HG03025 (cell line): ENCODE data around the gene IHH.

Experiments
- ATAC-seq: cut with Tn5 transposase; IDR thresholded peaks from one replicate; pipeline ENCODE4 v1.9.1; 2021; ENCODE audit warnings: mild to moderate bottlenecking, moderate library complexity; ENCODE audit not compliant: unreplicated experiment, low FRiP score

Gene IHH

DNA sequence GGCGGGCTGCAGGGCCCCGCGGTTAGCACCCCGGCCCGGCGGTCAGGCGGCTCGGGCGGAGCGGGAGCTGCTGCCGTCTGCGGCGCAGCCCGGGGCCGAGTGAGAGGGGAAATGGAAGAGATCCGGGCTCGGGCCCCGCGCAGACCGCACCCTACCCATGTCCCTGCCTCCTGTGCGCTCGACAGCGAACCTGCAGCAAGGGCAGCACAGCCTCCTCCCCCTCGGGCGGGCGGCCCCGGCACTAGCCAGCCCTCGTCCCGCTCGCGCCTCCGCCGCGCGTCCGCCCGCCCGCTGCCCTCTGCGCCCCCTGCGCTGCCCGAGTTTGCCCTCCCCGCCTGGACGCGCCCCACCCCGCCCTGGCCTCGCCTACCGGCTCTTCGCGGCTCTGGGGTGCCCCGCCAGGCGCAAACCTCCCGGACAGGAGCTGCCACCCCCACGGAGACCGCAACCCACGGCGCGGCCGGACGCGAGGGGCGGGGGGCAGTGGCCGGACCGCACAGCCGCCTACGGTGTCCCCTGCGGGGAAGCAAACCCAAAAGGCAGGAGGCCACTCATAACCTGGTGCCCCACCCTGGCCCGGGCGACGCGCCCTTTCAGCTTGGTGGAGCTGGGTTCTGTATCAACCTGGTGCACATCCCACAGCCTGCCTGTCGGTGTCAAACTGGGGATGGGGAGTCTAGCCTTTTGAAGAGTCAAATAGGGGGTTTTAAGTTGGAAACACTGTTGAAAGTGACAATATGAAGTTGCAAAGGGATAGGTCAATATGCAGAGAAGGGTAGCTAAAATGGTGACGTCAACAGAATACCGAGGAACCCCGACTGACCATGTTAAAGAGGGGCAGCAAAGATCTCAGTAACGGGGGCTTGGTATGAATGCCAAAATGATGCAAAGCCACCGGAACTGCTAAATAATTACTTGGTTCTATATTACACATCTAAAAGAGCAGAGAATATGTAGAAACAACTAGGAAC lies at the start of gene IHH:
Gene IHH (minus strand): TSS at position 101 of the 971 bp plus-strand sequence. CDS start 454 bp downstream, outside the sequence.
- no peak for ATAC-seq

GRCh38 chr2:219109471-219109870 lies 48.8 kb upstream of the IHH start:
- no peak for ATAC-seq

DNA sequence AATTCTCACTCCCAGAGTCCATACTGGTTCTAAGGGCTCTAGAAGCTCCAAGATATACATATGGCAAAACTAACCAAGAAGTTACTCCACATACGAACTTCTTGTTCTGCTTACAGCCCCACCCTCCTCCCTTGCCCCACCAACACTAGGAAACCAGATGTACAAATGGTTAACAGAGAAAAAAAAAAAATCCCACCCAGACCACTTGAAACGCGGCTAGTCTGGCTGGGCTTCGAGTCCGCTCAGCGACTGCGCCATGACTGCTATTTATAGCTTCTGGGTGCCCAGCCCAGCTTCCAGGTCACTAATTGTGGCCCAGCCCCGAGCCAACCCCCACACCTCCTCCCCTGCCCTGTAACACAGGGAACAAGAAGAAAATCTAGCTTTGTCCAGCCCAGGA lies 47.0 kb upstream of the IHH start:
- no peak for ATAC-seq

DNA sequence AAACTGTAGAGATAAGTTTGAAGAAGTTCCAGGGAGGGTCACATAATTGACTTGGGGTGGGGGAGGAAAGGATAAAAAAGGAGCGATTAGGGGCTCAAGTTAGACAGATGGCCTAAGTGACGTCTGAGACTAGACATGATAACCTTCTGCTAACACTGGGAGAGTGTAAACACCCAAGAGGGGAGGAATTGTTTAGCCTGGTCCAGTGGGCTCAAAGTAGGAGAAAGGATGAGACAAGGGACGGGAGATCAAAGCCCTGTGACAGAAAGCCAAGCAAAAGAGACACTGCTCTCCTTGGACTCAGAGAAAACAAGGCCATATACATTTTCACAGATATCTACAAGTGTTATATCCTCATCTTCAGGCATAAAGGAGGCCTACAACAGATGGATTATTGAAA lies 45.5 kb upstream of the IHH start:
- no peak for ATAC-seq

- no peak for ATAC-seq
Observed at GRCh38 chr2:219104107-219105035, 43.6 kb upstream of the IHH start.

- ATAC-seq = no peak
Observed at GRCh38 chr2:219099329-219099728, 38.6 kb upstream of the IHH start.

DNA sequence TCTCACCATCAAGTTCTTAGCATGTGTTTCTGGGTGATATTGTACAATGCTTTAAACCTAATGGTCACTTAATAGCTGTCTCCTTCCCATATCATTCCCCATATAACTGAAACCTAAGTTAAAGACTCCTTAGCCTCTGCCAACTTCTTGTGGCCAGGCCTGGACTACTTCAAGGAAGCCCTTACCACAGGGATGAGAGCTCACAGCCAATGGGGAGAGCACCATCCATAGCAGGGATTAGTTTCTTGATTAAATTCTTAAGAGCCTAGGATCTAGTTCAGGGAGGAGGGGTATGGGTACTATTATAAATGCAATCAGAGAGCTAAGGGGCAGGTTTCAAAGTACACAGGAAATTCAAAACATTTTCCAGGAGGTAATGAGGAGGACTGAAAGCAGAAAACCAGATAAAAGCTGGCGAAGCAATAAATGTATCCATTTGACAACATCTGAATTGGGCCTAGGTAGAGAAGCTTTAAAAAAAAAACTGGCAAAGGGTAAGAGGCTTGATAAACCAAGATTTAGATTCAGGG lies 34.8 kb upstream of the IHH start:
- no peak for ATAC-seq

- ATAC-seq = no peak
Observed at GRCh38 chr2:219094171-219094570, 33.5 kb upstream of the IHH start.

DNA sequence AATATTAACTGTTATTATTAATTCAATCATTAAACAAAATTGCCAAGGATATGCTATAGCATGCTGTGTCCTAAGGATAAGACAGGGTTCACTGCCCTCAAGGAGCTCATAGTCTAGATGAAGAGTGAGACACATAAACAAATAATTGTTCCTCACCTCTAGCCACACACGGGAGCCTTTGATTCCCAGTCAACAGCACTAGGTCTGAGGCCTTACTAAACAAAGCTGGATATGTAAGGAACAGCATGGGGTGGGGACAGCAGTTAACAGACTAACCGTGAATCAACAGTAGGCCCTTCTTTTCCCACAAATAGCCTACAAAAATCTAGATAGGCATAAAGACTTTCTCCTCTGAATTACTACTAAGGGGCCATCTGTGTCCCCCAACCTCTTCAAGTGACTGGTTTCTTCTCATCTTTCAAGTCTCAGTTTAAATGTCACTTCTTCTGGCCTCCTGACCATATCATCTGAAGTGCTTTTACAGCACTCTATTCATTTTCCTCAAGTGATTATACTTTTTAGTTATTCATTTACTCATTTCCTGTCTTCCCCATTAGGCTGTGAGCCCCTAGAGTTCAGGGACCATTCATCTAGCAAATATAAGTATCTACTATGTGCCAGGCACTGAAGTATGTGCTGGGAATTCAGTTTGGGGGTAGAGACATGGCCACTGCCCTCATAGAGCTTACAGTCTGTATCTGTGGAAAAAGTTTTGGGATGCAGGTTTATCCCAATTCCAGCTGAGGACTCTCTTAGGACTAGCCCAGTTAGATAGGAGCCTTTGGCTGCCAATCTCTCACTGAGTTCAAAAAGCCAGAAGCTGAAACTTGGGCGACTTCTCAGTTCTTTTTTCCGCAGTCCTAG lies 29.9 kb upstream of the IHH start:
- ATAC-seq = no peak

- no peak for ATAC-seq
Observed at GRCh38 chr2:219089330-219089729, 28.6 kb upstream of the IHH start.

- no peak for ATAC-seq
Observed at GRCh38 chr2:219087848-219088247, 27.1 kb upstream of the IHH start.

DNA sequence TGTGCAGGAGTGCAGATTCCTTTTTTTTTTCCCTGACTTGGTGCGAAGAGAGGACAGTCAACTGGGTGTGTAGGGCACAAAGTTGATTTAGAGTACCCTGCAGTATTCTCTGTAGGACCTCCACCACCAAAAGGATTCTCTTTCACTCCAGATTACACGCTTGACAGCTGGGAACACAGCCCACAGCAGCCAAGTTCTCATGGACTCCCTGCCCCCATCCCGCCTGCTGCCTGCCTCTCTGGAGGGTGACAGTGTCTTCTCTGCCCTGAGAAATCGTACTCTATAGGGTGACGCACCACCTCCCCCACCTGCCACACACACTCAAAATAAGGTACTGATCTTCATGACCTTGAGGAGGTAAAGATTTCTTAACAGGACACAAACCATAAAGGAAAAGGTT lies 26.6 kb upstream of the IHH start:
- ATAC-seq = no peak

GRCh38 chr2:219086196-219086595 lies 25.5 kb upstream of the IHH start:
- no peak for ATAC-seq

GRCh38 chr2:219084791-219085190 lies 24.1 kb upstream of the IHH start:
- no peak for ATAC-seq

- ATAC-seq = no peak
Observed at GRCh38 chr2:219082332-219082958, 21.7 kb upstream of the IHH start.

DNA sequence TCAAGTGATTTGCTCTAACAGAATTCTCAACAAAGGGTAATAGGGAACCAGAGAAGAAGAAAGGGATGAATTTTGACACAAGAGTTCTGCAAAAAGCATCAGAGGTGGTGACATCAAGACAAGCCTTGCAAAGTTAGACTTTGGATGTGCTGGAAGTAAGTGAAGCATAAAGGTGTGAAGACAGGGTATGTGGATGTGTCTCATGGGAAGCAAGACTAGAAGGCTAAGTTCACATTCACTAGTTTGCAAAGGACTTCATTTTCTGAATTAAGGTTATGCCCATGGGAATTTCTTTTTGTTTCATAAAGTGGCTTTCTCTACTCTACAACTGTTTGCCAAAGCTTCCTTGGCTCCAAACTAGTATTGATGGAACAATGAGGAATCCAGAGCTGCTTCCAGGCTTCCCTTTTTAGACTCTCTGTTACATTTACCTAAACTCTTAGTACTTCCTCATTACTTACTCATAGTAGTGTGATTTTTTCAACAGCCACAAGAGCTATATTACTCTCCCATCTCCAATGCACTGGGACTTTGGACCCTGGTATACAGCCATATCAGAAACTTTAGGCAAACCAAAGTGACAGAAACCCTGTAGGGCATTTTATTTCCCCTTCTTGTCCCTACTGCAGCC lies 21.1 kb upstream of the IHH start:
- ATAC-seq = no peak

DNA sequence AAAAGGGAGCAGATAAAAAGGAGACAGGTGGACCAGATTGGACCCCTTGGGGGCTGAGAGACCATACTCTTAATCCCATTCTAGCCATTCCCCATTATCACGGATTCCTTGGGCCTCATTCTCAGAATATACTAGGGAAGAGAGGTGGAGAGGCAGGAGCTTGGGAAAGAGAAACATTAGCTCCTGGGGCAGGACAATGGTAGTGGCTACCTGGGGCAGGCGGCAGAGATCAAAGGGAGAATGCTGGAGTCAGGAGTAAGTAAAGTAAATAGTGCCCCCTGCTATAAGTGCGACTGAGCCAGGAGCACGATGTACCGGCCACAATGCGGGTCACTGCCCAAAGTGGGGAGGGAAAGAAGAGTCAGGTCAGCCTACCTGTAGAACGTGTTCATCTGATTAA lies 20.4 kb upstream of the IHH start:
- ATAC-seq = no peak

DNA sequence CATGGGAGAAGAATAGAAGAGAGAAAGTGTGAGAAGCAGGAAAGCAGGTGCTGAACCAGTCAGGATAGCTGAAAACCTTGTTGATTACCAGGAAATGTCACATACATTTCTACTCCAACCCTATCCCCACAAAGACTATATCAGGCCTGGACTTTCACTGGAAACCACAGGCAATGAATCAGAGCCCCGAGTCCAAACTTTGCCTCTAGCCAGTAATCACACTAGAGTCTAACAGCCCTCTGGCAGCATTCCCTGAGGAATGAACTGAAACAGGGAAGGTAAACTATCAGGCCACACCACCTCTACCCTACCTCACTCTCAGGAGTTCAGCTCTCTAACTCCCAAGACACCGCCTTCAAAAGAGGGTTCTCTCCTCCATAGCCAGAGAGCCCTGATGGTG lies 18.7 kb upstream of the IHH start:
- no peak for ATAC-seq

DNA sequence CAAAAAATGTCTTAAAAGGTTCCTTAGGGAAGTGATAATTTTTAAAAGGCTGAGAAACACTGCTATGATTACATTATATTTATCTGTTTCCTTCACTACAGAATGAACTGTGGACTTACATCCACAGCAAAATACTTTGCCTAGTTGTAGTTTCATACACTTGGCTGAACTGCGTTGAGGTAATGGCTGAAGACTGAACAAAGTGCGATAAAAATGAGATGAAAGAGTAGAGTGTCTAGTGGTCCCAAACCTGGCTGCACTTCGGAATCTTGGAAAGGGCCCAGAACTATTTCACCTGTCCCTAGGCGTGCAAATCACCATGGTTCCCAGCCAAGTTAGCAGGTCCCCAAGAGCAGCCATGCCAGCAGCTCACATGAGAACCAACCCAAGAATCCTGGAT lies 18.2 kb upstream of the IHH start:
- ATAC-seq = no peak
